ENCODE results near the gene HEXIM2.

DNA sequence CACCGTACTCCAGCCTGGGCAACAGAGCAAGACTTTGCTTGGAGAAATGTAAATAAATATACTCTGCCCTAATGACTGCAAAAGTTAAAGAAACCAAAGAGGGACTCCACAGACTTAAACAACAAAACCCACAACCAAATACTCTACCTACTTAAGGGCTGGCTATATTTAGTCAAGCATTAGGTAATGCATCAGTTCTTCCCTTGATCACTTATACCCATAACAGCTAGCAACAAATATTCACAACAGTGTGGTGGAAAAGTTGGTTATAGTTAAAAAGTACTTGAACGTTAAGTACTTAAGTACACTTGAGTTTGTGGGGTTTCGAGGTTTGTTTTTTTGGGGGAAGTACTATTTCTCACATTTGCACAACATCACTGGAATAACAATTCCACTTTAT, 5.4 kb upstream of the HEXIM2 start:
- TF ChIP-seq CTCF (IDR thresholded peaks at IDR 0.05) (no peak), POLR2A (IDR thresholded peaks at IDR 0.05) (no peak), EP300 (IDR thresholded peaks at IDR 0.05) (no peak)
